Right atrium auricular region (tissue), 2 donors: ENCODE measurements around the gene HSPA1B. TPM values are rescaled to one million over a fixed set of nuclear protein-coding genes. Genes with fewer than 3 reads are reported as not detected.
"Not testable (repeated sequence)": the region's sequence is repeated elsewhere in the genome, so short reads cannot be mapped to it uniquely, and the experiment has no call there.

Source experiments
- DNase-seq: peaks from one replicate; pipeline ENCODE4 v3.0.0-alpha.2; 2019; ENCODE audit warnings: low spot score
- H3K27ac ChIP-seq, 2 donors: fragments of 200-600 bp; sonication (generic); 1 replicate in 1 of 2; 2 replicates in 1 of 2; pipeline ENCODE4 v1.5.1; 2016 to 2019
- H3K27me3 ChIP-seq, 2 donors: fragments of 200-600 bp; sonication (generic); one replicate each; pipeline versions ENCODE4 v1.5.1 to v1.6.0; 2017 to 2019
- H3K36me3 ChIP-seq: fragments of 200-600 bp; sonication (generic); one replicate; pipeline ENCODE4 v1.5.1; 2016
- H3K4me1 ChIP-seq, 2 donors: fragments of 200-600 bp; sonication (generic); one replicate each; pipeline versions ENCODE4 v1.5.1 to v1.6.0; 2017 to 2019
- H3K4me3 ChIP-seq, 2 donors: fragments of 200-600 bp; sonication (generic); 1 replicate in 1 of 2; 2 replicates in 1 of 2; pipeline ENCODE4 v1.5.1; 2017 to 2019; ENCODE audit warnings: mild to moderate bottlenecking in 1 of 2, moderate library complexity in 1 of 2
- H3K9me3 ChIP-seq, 2 donors: fragments of 200-600 bp; sonication (generic); one replicate each; pipeline ENCODE4 v1.5.1; 2019
- total RNA-seq, 2 donors: library from RNA; depleted of rRNA; stranded (reverse); fragments of >200 nt; gene quantifications; one replicate each; pipeline ENCODE4 v1.1.0, GENCODE V29; 2016
- TF ChIP-seq, protein P1 (sequence below), 2 donors: fragments of 200-600 bp; sonication (generic); IDR thresholded peaks; one replicate each; pipeline ENCODE4 v1.5.1; 2019; ENCODE audit warnings: antibody characterized with exemption in 2 of 2

Gene HSPA1B
- total RNA-seq, 2 donors from 2014 or later, result 131 to 232 TPM

DNA sequence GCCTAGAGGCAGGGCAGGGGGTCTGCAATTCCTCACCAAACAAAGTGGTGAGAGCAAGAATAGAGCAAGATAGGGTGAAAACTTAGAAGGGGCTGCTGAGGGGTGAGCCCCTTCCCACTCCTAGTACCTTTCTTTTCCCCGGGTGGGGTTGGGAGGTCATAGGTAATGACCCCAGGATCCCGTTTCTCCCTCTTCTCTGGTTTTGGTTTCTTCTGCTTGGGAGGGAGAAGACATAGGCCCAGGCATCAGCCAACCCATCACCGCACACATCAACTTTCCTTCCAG, 35.5 kb upstream of the HSPA1B start:
- TF ChIP-seq, protein P1, sequence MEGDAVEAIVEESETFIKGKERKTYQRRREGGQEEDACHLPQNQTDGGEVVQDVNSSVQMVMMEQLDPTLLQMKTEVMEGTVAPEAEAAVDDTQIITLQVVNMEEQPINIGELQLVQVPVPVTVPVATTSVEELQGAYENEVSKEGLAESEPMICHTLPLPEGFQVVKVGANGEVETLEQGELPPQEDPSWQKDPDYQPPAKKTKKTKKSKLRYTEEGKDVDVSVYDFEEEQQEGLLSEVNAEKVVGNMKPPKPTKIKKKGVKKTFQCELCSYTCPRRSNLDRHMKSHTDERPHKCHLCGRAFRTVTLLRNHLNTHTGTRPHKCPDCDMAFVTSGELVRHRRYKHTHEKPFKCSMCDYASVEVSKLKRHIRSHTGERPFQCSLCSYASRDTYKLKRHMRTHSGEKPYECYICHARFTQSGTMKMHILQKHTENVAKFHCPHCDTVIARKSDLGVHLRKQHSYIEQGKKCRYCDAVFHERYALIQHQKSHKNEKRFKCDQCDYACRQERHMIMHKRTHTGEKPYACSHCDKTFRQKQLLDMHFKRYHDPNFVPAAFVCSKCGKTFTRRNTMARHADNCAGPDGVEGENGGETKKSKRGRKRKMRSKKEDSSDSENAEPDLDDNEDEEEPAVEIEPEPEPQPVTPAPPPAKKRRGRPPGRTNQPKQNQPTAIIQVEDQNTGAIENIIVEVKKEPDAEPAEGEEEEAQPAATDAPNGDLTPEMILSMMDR (IDR thresholded peaks at IDR 0.05), result no peak
- no peak for DNase-seq
- H3K36me3 ChIP-seq, result peaks cover 10% of the 10 kb centered on the region

GRCh38 chr6:31792761-31793171, 34.8 kb upstream of the HSPA1B start:
- Histone ChIP-seq H3K27me3 (no peaks in the 10 kb centered on the region), H3K4me1 (peaks cover 0 to 12% of the 10 kb centered on the region in 2 donors), H3K4me3 (no peak overlapping the region), H3K27ac (no peak overlapping the region), H3K9me3 (no peaks in the 10 kb centered on the region), H3K36me3 (peaks cover 6% of the 10 kb centered on the region)
- TF ChIP-seq, protein P1 (IDR thresholded peaks at IDR 0.05), result no peak
- no peak for DNase-seq

More for the DNA sequence above, 35.5 kb upstream of the HSPA1B start:
- Histone ChIP-seq H3K27ac (no peak overlapping the region), H3K27me3 (no peaks in the 10 kb centered on the region), H3K9me3 (no peaks in the 10 kb centered on the region), H3K4me3 (no peak overlapping the region), H3K4me1 (peaks cover 0 to 12% of the 10 kb centered on the region in 2 donors)

DNA sequence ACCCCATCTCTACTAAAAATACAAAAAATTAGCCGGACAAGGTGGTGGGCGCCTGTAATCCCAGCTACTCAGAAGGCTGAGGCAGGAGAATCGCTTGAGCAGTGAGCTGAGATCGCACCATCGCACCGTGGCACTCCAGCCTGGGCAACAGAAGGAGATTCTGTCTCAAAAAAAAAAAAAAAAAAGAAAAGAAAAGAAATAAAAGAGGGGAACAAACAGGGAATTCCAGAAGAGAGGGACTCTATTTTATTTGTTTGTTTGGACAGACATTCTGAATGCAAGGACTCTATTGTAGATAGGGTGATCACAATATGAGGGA, 33.7 kb upstream of the HSPA1B start:
- H3K36me3 ChIP-seq, H3K27me3 ChIP-seq, H3K4me3 ChIP-seq, H3K27ac ChIP-seq, H3K9me3 ChIP-seq, DNase-seq: not testable (repeated sequence)
- H3K4me1 ChIP-seq, result peaks cover 0 to 12% of the 10 kb centered on the region in 2 donors

- TF ChIP-seq, protein P1 (IDR thresholded peaks at IDR 0.05), result no peak
- DNase-seq, result no peak
- Histone ChIP-seq H3K27me3 (no peaks in the 10 kb centered on the region), H3K9me3 (no peaks in the 10 kb centered on the region), H3K4me1 (peaks cover 0 to 12% of the 10 kb centered on the region in 2 donors), H3K4me3 (peak overlapping the region; percentile 67 to 95), H3K36me3 (peaks cover 6% of the 10 kb centered on the region), H3K27ac (peak overlapping the region; percentile 88 to 94)
Measured at GRCh38 chr6:31794294-31794865, 33.2 kb upstream of the HSPA1B start.

DNA sequence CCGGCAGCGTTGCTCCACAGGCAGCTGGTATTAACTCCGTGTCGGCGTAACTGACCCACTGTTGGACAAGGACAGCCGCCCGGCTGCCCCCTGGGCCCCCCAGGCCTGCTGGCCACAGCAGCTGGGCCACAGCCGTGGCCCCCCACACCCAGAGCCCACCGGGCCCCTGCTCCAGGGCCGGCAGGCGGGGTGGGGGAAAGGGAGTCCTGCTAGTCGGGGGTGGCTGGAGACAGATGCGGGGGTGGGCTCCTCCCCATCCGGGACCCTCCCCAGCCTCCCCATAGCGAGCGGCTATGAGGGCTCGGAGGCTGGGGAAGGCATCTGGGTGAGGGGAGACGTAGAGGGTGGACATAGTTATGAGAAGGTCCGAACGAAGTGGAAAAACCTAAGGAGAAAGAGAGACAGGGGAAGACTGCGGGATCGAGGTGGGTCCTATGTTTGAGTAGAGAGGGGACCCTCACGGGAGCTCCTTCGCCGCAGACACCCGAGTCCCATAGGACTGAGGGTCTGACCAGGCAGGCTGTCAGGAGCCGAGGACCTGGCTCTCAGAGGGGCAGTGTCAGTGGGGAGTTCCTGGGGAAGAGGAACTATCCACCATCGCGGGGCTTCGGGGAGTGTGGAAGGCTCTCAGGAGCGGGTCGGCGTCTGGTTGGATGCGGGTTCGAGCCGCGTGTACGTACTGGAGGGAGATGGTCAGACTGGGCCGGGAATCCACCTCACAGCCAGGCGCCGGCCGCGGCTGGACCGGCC, 32.5 kb upstream of the HSPA1B start:
- peaks cover 6% of the 10 kb centered on the region for H3K36me3 ChIP-seq
- no peak for DNase-seq
- H3K4me3 ChIP-seq, result peak overlapping the region; percentile 67 to 95
- H3K27ac ChIP-seq, result peak overlapping the region; percentile 88 to 94
- no peaks in the 10 kb centered on the region for H3K27me3 ChIP-seq
- H3K9me3 ChIP-seq, result no peaks in the 10 kb centered on the region
- TF ChIP-seq, protein P1 (IDR thresholded peaks at IDR 0.05), result no peak
- H3K4me1 ChIP-seq, result peaks cover 0 to 12% of the 10 kb centered on the region in 2 donors

- Histone ChIP-seq H3K9me3 (no peaks in the 10 kb centered on the region), H3K36me3 (peaks cover 2% of the 10 kb centered on the region), H3K4me1 (peaks cover 0 to 12% of the 10 kb centered on the region in 2 donors), H3K27me3 (no peaks in the 10 kb centered on the region), H3K27ac (peak within 1 kb of the TSS; percentile 88 to 94), H3K4me3 (peak within 1 kb of the TSS; percentile 67 to 95)
- TF ChIP-seq, protein P1 (IDR thresholded peaks at IDR 0.05), result peak; percentile 68 to 86
- peak; percentile 90 for DNase-seq
Measured at GRCh38 chr6:31795616-31796298, 31.8 kb upstream of the HSPA1B start, which contains the start of gene VARS1. VARS1 (minus strand) TSS chr6:31795752; CDS start chr6:31795217, 535 bp downstream.
